Omental fat pad (tissue), 4 donors: ENCODE measurements around the gene GLIPR1. TPM values are rescaled to one million over a fixed set of nuclear protein-coding genes. Genes with fewer than 3 reads are reported as not detected.

Experiments
- ATAC-seq: fragments of 150-250 bp; one replicate; pipeline ENCODE4 v1.9.1; 2016; ENCODE audit warnings: mild to moderate bottlenecking, moderate library complexity; ENCODE audit not compliant: low FRiP score
- DNase-seq: peaks from one replicate; pipeline ENCODE4 v3.0.0-alpha.2; 2019; ENCODE audit warnings: low spot score
- total RNA-seq, 4 donors: library from RNA; depleted of rRNA; stranded (reverse); fragments of >200 nt; gene quantifications; one replicate each; pipeline ENCODE4 v1.1.0, GENCODE V29; 2016
- TF ChIP-seq, protein P1 (sequence below), 3 donors: fragments of 450-650 bp; IDR thresholded peaks; one replicate each; pipeline ENCODE4 v1.5.1; 2016 to 2017; ENCODE audit warnings: antibody characterized with exemption in 3 of 3, mild to moderate bottlenecking in 3 of 3, moderate library complexity in 2 of 3

GLIPR1 gene
- total RNA-seq, 4 donors from 2014 or later = 25.0 to 39.3 (median 32.8) TPM

DNA sequence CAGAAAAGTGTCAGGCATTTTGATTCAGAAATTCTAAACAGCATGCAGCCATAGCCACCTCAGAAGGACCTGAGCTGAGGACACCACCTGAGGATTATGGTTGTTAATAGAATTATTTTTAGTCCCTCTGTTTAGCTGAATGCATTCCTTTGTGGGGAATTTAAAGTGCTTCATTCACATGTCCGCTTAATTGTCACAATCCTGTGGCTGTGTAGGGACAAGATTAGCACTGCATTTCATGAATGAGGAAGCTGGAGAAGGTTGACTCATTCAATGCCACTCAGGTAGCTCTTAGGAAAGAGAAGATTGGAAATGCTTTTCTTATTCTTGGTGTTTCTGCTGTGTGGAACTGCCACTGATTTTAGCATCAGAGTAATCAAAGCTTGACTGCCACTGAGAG, 72.8 kb downstream of the GLIPR1 start:
- DNase-seq (no peak), ATAC-seq (peak; percentile 28)
- TF ChIP-seq, protein P1, sequence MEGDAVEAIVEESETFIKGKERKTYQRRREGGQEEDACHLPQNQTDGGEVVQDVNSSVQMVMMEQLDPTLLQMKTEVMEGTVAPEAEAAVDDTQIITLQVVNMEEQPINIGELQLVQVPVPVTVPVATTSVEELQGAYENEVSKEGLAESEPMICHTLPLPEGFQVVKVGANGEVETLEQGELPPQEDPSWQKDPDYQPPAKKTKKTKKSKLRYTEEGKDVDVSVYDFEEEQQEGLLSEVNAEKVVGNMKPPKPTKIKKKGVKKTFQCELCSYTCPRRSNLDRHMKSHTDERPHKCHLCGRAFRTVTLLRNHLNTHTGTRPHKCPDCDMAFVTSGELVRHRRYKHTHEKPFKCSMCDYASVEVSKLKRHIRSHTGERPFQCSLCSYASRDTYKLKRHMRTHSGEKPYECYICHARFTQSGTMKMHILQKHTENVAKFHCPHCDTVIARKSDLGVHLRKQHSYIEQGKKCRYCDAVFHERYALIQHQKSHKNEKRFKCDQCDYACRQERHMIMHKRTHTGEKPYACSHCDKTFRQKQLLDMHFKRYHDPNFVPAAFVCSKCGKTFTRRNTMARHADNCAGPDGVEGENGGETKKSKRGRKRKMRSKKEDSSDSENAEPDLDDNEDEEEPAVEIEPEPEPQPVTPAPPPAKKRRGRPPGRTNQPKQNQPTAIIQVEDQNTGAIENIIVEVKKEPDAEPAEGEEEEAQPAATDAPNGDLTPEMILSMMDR (IDR thresholded peaks at IDR 0.05) = no peak

Other genes starting within 250 kb of the GLIPR1 start
- 10 to 100 TPM in 2 of 4 donors, 1 to 10 TPM in 2; 3.4 to 24.3 (median 8.7) TPM for gene CAPS2, start 150.4 kb upstream of the GLIPR1 start, total RNA-seq
- not detected for gene GLIPR1L1, start 146.1 kb upstream of the GLIPR1 start, total RNA-seq
- gene GLIPR1L2, start 89.7 kb upstream of the GLIPR1 start, total RNA-seq = under 1 TPM in 3 of 4 donors, not detected in 1; 0.65 to 0.82 (median 0.79) TPM
- gene KRR1, start 30.9 kb downstream of the GLIPR1 start, total RNA-seq = 10 to 100 TPM; 28.8 to 39.9 (median 34.3) TPM